DMS 273 (cell line): ENCODE measurements around the gene ADAMTS17.

Source experiments
- DNase-seq: peaks from one replicate; lab custom pipeline; 2025; ENCODE audit not compliant: unreplicated experiment; lab: John Stamatoyannopoulos, UW

Gene ADAMTS17

GRCh38 chr15:100034191-100034590 lies 307.6 kb downstream of the ADAMTS17 start:
- DNase-seq: no peak

GRCh38 chr15:100033140-100033857 lies 308.5 kb downstream of the ADAMTS17 start:
- no peak for DNase-seq

DNA sequence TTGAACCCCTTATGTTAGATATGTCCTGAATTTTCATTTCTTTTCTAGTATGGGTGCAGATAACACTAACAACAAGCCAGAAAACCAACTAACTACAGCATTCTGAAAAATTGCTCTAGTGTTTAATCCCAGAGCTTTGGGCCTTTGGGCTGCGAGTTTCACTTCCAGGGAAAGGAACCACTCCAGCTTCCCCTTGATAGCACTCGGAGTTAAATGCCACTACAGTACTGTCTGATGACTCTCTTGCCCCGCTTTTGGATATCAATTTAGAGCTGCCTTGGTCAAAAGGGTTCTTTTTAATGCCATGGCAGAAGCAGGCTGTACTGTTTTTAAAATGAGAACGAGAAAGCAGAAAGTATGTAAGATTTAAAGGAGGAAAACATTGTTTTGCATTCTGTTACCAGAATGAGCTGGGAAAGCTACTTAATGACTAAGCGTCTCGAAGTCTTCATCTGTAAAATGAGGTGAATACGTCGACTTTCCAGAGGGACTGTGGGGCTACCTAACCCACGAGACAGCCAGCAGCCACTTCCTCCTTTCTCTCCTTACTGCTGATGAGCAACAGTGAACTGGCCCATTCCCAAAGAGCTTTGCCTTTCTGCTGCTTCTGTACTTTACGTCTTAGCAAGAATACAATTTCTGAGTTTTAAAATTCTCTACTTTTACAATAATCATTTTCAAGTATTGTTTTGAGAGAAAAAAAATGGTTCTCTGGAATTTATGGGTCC lies 309.3 kb downstream of the ADAMTS17 start:
- DNase-seq: no peak

DNA sequence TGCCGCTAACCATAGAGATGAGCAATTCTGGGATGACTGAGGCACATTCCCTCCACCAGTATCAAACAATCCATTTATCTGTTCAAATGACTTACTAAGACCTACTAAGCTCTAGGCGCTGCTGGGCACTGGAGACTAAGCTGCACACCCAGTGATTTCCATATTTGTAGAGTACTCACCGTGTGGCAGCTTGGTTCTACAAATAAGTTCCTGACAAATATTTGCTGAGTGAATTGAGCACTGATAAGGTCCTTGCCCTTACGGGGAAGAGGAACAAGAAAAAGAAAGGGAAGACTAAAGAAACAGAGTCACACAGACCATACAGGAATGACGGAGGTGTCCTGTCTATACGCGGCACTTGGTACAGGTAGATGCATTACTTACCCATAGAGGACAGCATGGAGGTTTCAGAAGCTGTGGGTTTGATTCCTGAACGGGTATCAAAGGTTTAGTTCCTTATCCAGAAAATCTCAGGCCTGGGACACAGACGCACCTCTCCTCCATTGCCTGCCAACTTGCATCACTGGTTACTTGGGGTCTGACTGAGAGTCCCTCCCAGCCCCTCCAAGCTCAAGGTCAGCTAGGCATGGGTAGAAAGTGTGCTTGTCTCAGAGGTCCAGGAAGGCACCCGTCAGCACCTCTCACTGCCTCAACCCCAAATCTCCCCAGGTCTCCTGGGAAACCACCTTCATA lies 310.0 kb downstream of the ADAMTS17 start:
- DNase-seq: no peak

- no peak for DNase-seq
Measured at GRCh38 chr15:100030586-100031229, 311.1 kb downstream of the ADAMTS17 start.

- no peak for DNase-seq
Measured at GRCh38 chr15:100029868-100030479, 311.8 kb downstream of the ADAMTS17 start.

DNA sequence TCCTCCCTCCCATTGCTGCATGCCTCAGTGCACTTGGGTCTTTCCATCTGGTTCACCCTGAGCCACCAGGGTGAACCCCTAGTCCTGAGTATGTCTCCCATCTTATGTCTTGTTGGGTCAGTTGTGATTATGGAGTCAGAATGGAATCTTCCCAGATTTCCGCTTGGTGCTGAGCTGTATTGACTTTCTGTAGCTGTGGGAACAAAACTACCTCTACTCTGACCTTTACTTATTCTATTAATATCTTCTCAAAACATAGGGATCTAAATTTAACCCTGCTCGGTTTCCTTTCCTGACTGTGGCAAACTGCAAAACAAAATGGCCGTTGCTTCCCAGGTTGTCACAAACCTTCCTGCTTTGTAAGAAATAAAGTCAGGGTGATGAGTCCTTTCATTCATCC lies 312.7 kb downstream of the ADAMTS17 start:
- DNase-seq: no peak

DNA sequence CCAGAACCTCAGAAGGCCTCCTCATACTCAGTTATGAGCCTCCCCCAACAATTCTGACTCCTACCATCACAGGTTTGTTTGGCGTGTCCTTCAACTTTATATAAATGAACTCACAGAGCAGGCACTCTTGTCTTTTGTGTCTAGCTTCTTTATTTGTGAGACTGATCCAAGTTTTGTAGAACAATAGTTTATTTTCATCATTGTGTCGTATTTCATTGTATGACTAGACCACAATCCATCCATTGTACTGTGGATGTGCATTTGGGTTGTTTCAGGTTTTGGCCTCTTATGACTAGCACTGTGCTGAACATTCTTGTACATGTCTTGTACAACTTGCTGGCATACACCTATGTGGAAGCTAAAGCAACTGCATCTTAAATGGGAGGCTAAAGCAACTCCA lies 315.7 kb downstream of the ADAMTS17 start:
- DNase-seq: no peak

- peak; percentile 3 for DNase-seq
Measured at GRCh38 chr15:100022806-100023205, 319.0 kb downstream of the ADAMTS17 start.

- peak; percentile 28 for DNase-seq
Measured at GRCh38 chr15:100022391-100022790, 319.4 kb downstream of the ADAMTS17 start.

- peak; percentile 3 for DNase-seq
Measured at GRCh38 chr15:100021653-100022052, 320.1 kb downstream of the ADAMTS17 start.

DNA sequence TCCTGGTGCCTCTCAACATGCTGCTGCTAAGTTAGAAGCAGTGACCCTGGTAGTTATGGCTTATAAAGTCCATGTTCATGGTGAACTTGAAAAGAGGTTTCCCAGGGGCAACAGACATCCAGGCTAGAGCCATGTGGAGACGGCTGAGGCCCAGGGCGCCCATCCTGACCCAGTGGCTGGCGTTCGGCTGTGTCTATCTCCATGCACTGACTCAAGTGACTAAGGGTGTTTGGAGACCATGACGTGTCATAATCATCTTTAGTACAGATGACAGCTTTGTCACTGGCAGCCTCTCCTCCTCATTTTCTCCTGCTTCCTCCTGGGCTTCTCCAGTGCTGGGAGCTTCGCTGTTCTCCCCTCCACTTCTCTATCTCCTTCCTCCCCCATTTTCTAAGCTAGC lies 321.2 kb downstream of the ADAMTS17 start:
- DNase-seq: no peak

GRCh38 chr15:100020189-100020588 lies 321.6 kb downstream of the ADAMTS17 start:
- DNase-seq: no peak

GRCh38 chr15:100019601-100020000 lies 322.2 kb downstream of the ADAMTS17 start:
- DNase-seq: no peak

DNA sequence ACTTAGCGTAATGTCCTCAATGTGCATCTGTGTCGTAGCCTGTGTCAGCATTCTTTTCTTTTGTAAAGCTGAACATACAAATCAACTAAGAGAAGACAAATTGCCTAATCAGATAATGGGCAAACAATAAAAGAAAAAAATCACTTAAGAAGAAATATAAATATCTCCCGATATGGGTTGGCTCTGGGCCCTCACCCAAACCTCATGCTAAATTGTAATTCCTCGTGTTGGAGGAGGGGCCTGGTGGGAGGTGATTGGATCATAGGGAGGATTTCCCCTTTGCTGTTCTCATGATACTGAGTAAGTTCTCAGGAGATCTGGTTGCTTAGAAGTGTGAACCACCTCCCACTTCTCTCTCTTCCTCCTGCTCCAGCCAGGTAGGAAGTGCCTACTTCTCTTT lies 323.6 kb downstream of the ADAMTS17 start:
- no peak for DNase-seq

- DNase-seq: no peak
Measured at GRCh38 chr15:100017140-100017539, 324.6 kb downstream of the ADAMTS17 start.

DNA sequence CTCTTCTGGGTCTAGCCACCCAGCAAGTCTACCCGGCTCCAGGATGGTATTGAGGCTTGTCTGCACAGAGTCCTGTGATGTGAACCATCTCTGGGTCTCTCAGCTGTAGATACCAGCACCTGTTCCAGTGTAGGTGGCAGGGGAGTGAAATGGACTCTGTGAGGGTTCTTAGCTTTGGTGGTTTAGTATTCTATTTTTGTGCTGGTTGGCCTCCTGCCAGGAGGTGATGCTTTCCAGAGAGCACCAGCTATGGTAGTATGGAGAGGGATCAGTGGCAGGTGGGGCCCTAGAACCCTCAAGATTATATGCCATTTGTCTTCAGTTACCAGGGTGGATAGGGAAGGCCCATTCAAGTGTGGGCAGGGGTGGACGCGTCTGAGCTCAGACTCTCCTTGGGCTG lies 325.1 kb downstream of the ADAMTS17 start:
- DNase-seq: no peak

DNA sequence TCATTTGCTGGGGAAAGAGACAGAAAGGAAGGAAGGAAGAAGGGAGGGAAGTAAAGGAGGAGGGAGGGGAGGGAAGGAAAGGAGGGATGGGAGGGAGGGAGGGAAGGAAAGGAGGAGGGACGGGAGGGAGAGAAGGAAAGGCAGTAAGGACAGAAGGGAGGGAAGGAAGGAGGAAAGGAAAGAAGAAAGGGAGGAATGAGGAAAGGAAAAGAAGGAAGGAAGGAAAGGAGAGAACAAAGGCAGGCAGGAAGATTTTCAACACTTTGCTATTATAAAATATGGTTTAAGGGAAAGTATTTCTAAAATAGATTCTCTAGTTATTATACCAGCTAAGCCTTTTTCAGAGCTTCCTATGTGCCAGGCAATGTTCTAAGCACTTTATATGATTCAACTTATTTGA lies 330.5 kb downstream of the ADAMTS17 start:
- no peak for DNase-seq

GRCh38 chr15:100009372-100009771 lies 332.4 kb downstream of the ADAMTS17 start:
- DNase-seq: no peak

- DNase-seq: no peak
Measured at GRCh38 chr15:100008258-100008657, 333.5 kb downstream of the ADAMTS17 start.

DNA sequence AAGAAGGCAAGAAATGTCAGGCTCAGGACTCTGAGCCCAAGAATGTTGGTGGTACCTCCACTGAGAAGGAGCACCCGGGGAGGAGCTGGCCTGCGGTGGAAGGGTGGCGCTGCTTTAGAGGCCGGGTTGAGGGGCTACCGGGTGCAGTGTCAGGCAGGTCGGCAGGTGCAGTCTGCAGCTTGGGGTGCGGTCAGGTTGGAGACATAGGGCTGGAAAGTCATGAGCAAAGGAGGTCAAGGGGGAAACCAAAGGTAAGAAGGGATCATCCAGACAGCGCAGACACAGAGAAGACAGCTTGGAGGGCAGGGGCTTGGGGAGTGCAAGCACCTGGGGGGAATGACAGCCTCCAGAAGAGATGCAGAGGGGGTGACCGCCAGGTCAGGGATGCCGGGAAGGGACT lies 334.2 kb downstream of the ADAMTS17 start:
- no peak for DNase-seq
